Peyer's patch (tissue), 4 donors: ENCODE data around the gene POLD2. TPM values are rescaled to one million over a fixed set of nuclear protein-coding genes. Genes with fewer than 3 reads are reported as not detected.

ENCODE experiments used
- DNase-seq, 3 donors: peaks; one replicate each; pipeline ENCODE4 v3.0.0-alpha.2; 2017 to 2019
- H3K27ac ChIP-seq, 4 donors: fragments of 200-600 bp; sonication (generic); one replicate each; pipeline ENCODE4 v1.5.1; 2016 to 2019
- H3K27me3 ChIP-seq, 2 donors: fragments of 200-600 bp; sonication (generic); one replicate each; pipeline ENCODE4 v1.5.1; 2019
- H3K36me3 ChIP-seq, 3 donors: fragments of 200-600 bp; sonication (generic); one replicate each; pipeline ENCODE4 v1.5.1; 2016 to 2019
- H3K4me1 ChIP-seq, 4 donors: fragments of 200-600 bp; sonication (generic); one replicate each; pipeline ENCODE4 v1.5.1; 2016 to 2019
- H3K4me3 ChIP-seq, 4 donors: fragments of 200-600 bp; sonication (generic); 1 replicate in 3 of 4; 2 replicates in 1 of 4; pipeline ENCODE4 v1.5.1; 2016 to 2019; ENCODE audit warnings: mild to moderate bottlenecking in 1 of 4
- H3K9me3 ChIP-seq, 4 donors: fragments of 200-600 bp; sonication (generic); one replicate each; pipeline ENCODE4 v1.5.1; 2016 to 2019; ENCODE audit warnings: mild to moderate bottlenecking in 1 of 4
- CTCF ChIP-seq, 6 experiments: fragments of 450-650 bp in 4 of 6; fragments of 200-600 bp in 2 of 6; sonication (generic) in 1 of 6; IDR thresholded peaks; one replicate each; pipeline ENCODE4 v1.5.1; 2017 to 2019; ENCODE audit warnings: antibody characterized with exemption in 6 of 6, mild to moderate bottlenecking in 3 of 6, moderate library complexity in 1 of 6
- POLR2A ChIP-seq, 2 donors: fragments of 450-650 bp; IDR thresholded peaks; one replicate each; pipeline ENCODE4 v1.5.1; 2017; ENCODE audit warnings: antibody characterized with exemption in 2 of 2, mild to moderate bottlenecking in 2 of 2, moderate library complexity in 2 of 2
- total RNA-seq, 4 donors: library from RNA; depleted of rRNA; stranded (reverse); fragments of >200 nt; gene quantifications; one replicate each; pipeline ENCODE4 v1.1.0, GENCODE V29; 2016

Gene POLD2
- total RNA-seq, 4 donors from 2014 or later = 7.4 to 80.9 (median 28.4) TPM

- Histone ChIP-seq H3K4me3 (no peak overlapping the region), H3K27ac (no peak overlapping the region), H3K9me3 (no peaks in the 10 kb centered on the region), H3K27me3 (no peaks in the 10 kb centered on the region), H3K4me1 (peaks cover 0 to 33% (median 11%) of the 10 kb centered on the region in 4 donors), H3K36me3 (peaks cover 0 to 19% (median 0%) of the 10 kb centered on the region in 3 donors)
- no peak for TF ChIP-seq CTCF (IDR thresholded peaks at IDR 0.05)
- no peak for TF ChIP-seq POLR2A (IDR thresholded peaks at IDR 0.05)
- no peak for DNase-seq
Observed at GRCh38 chr7:44083796-44084195, 39.6 kb downstream of the POLD2 start.

DNA sequence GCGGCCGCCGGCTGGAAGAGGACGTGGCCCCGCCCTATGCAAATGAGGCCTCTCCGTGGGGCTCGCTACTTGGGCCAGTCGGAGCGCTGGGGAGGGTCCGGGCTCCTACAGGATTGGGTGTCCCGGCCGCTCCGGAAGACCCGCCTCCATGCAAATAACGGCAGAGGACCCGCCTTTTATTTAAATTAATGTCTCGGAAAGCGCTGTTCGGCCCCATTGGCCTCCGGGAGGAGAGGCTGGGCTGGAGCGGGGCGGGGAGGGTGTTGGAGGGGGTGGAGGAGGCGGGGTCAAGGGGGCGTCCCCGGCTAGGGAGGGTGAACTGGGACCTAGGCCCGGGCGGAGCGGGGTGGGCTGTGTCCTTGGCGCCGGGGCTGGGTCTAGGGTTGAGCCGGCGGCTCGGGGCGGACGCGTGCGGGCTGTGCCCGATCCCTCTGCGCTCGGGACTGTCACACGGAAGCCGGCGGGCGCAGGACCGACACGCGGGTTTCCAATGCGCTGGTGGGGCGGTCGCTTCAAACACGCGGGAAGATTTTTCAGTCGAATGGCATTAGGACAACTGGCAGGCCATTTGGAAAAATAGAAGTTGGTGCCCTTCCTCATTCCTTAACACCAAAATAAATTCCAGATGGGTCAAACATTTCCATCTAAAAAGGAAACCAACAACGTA, 40.7 kb downstream of the POLD2 start:
- H3K27ac ChIP-seq = peak overlapping the region; percentile 87 to 98 (median 94)
- H3K4me3 ChIP-seq = peak overlapping the region; percentile 61 to 99 (median 83)
- H3K36me3 ChIP-seq = peaks cover 0 to 31% (median 0%) of the 10 kb centered on the region in 3 donors
- H3K4me1 ChIP-seq = peaks cover 0 to 22% (median 11%) of the 10 kb centered on the region in 4 donors
- no peaks in the 10 kb centered on the region for H3K9me3 ChIP-seq
- peak; percentile 98 to 100 (median 98) for DNase-seq
- TF ChIP-seq CTCF (IDR thresholded peaks at IDR 0.05) (no peak), POLR2A (IDR thresholded peaks at IDR 0.05) (peak; percentile 24 to 41)
- no peaks in the 10 kb centered on the region for H3K27me3 ChIP-seq

DNA sequence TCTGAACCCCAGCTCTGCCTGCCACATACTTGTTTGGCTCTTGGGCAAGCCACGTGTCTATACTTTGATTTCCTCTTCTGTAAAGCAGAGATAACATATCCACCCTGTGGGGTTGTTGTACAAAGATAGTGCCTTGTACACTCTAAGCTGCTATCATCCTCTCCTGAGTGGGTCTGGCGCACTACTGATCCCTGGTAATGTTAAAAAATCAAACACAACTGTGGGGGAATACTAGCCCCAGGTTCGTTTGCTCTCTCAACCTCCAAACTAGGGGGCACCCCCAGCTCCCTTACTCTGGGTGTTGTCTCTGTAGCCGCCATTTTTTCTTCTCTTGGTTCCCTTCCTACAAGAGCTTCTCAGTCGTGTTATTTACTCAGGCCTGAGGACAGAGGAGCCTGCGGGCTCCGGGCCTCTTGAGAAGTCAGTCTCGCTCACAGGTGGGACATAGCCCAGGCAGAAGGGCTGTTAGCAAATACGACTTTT, 42.0 kb downstream of the POLD2 start:
- H3K9me3 ChIP-seq = no peaks in the 10 kb centered on the region
- H3K4me1 ChIP-seq = peaks cover 0 to 20% (median 11%) of the 10 kb centered on the region in 4 donors
- TF ChIP-seq CTCF (IDR thresholded peaks at IDR 0.05) (no peak), POLR2A (IDR thresholded peaks at IDR 0.05) (no peak)
- peak overlapping the region; percentile 61 to 99 (median 83) for H3K4me3 ChIP-seq
- H3K27ac ChIP-seq = peak overlapping the region; percentile 86 to 98 (median 94)
- peaks cover 0 to 44% (median 0%) of the 10 kb centered on the region in 3 donors for H3K36me3 ChIP-seq
- H3K27me3 ChIP-seq = no peaks in the 10 kb centered on the region
- DNase-seq = no peak

- Histone ChIP-seq H3K36me3 (peaks cover 0 to 50% (median 0%) of the 10 kb centered on the region in 3 donors), H3K4me1 (peaks cover 0 to 20% (median 11%) of the 10 kb centered on the region in 4 donors), H3K9me3 (no peaks in the 10 kb centered on the region), H3K27ac (peak overlapping the region in 3 of 4 donors; percentile 92 to 98 (median 95)), H3K4me3 (peak overlapping the region in 3 of 4 donors; percentile 61 to 99 (median 71)), H3K27me3 (no peaks in the 10 kb centered on the region)
- no peak for DNase-seq
- TF ChIP-seq POLR2A (IDR thresholded peaks at IDR 0.05) (no peak), CTCF (IDR thresholded peaks at IDR 0.05) (no peak)
Observed at GRCh38 chr7:44080686-44081265, 42.6 kb downstream of the POLD2 start.

DNA sequence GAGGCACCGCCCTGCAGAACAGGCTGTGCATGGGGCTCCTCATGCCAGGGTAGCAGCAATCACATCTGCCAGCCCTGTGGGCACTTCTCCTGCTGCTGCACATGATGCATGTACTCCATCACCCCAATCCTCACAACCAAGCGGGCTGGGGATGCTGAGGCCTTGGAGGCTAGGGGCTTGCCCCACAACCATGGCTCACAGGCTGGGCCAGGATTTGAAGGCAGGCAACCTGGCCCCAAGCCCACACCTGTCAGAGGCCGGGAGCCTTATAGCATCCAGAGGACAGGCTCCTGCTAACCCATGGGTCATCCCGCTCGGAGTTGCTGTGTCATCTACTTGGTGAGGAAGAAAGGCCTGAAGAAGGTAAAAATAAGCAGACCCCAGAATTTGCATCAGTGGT, 43.2 kb downstream of the POLD2 start:
- H3K4me1 ChIP-seq = peaks cover 0 to 20% (median 11%) of the 10 kb centered on the region in 4 donors
- TF ChIP-seq POLR2A (IDR thresholded peaks at IDR 0.05) (no peak), CTCF (IDR thresholded peaks at IDR 0.05) (no peak)
- H3K4me3 ChIP-seq = no peak overlapping the region
- H3K36me3 ChIP-seq = peaks cover 0 to 56% (median 0%) of the 10 kb centered on the region in 3 donors
- peak in 1 of 3 donors; percentile 45 for DNase-seq
- H3K9me3 ChIP-seq = no peaks in the 10 kb centered on the region
- no peaks in the 10 kb centered on the region for H3K27me3 ChIP-seq
- H3K27ac ChIP-seq = peak overlapping the region in 1 of 4 donors; percentile 92
